Ascending aorta (tissue), 2 donors: Measurements from ENCODE around the gene TMEM38B. TPM values are rescaled to one million over a fixed set of nuclear protein-coding genes. Genes with fewer than 3 reads are reported as not detected.
A peak's percentile ranks its signal among the peaks of the same experiment; 100 is the strongest.

Experiments
- DNase-seq, 2 donors: peaks; one replicate each; pipeline ENCODE4 v3.0.0-alpha.2; 2019; ENCODE audit warnings: low spot score in 2 of 2
- H3K27ac ChIP-seq, 2 donors: fragments of 200-600 bp; sonication (generic); one replicate each; pipeline ENCODE4 v1.5.1; 2016 to 2017; ENCODE audit warnings: mild to moderate bottlenecking in 1 of 2
- H3K27me3 ChIP-seq: fragments of 200-600 bp; sonication (generic); one replicate; pipeline ENCODE4 v1.5.1; 2017
- H3K36me3 ChIP-seq, 2 donors: fragments of 200-600 bp; sonication (generic); one replicate each; pipeline ENCODE4 v1.5.1; 2016
- H3K4me1 ChIP-seq, 2 donors: fragments of 200-600 bp; sonication (generic); one replicate each; pipeline ENCODE4 v1.5.1; 2016 to 2017; ENCODE audit warnings: mild to moderate bottlenecking in 1 of 2
- H3K4me3 ChIP-seq, 2 donors: fragments of 200-600 bp; sonication (generic); one replicate each; pipeline ENCODE4 v1.5.1; 2016 to 2017; ENCODE audit warnings: mild to moderate bottlenecking in 1 of 2
- H3K9me3 ChIP-seq, 2 donors: fragments of 200-600 bp; sonication (generic); one replicate each; pipeline ENCODE4 v1.5.1; 2016
- CTCF ChIP-seq, 3 experiments: fragments of 200-600 bp in 2 of 3; fragments of 450-650 bp in 1 of 3; sonication (generic) in 2 of 3; IDR thresholded peaks; one replicate each; pipeline ENCODE4 v1.5.1; 2016 to 2019; ENCODE audit warnings: antibody characterized with exemption in 3 of 3, mild to moderate bottlenecking in 1 of 3, moderate library complexity in 1 of 3
- intact Hi-C: fragments of 100-400 bp; cut with DNase I; formaldehyde crosslinking; loops from one replicate; pipeline ENCODE4 v1.15.1; 2023
- total RNA-seq: library from RNA; depleted of rRNA; stranded (reverse); fragments of >200 nt; gene quantifications from one replicate; pipeline ENCODE4 v1.1.0, GENCODE V29; 2016

Gene TMEM38B
- total RNA-seq, result 11.0 TPM

GRCh38 chr9:105694190-105694847 lies at the start of gene TMEM38B:
TMEM38B (plus strand) TSS chr9:105694541; CDS start chr9:105694661, 120 bp downstream.
- peak; percentile 25 to 87 for DNase-seq

GRCh38 chr9:105646879-105647594 lies 47.3 kb upstream of the TMEM38B start:
- no peak overlapping the region for H3K4me3 ChIP-seq
- TF ChIP-seq CTCF (IDR thresholded peaks at IDR 0.05), result no peak
- DNase-seq, result no peak
- H3K4me1 ChIP-seq, result no peaks in the 10 kb centered on the region
- H3K27me3 ChIP-seq, result no peaks in the 10 kb centered on the region
- no peak overlapping the region for H3K27ac ChIP-seq
- intact Hi-C loops, result no loop called here
- H3K36me3 ChIP-seq, result no peaks in the 10 kb centered on the region
- H3K9me3 ChIP-seq, result no peaks in the 10 kb centered on the region

More at GRCh38 chr9:105694190-105694847, at the start of gene TMEM38B:
- Histone ChIP-seq H3K9me3 (no peaks in the 10 kb centered on the region), H3K27ac (peak within 1 kb of the TSS; percentile 64 to 76), H3K4me1 (peaks cover 0 to 8% of the 10 kb centered on the region in 2 donors), H3K27me3 (no peaks in the 10 kb centered on the region), H3K4me3 (peak within 1 kb of the TSS; percentile 74 to 83), H3K36me3 (no peaks in the 10 kb centered on the region)
- intact Hi-C loops, result loop anchor here (5.0 to 10.0 kb wide), 3 partner anchors 247 to 1600 kb away; partner anchors contain the start of genes FSD1L, NIPSNAP3B and SMC2
- no peak for TF ChIP-seq CTCF (IDR thresholded peaks at IDR 0.05)

GRCh38 chr9:105647595-105648349 lies 46.6 kb upstream of the TMEM38B start:
- DNase-seq, result no peak
- Histone ChIP-seq H3K9me3 (no peaks in the 10 kb centered on the region), H3K36me3 (no peaks in the 10 kb centered on the region), H3K4me1 (no peaks in the 10 kb centered on the region), H3K4me3 (no peak overlapping the region), H3K27me3 (no peaks in the 10 kb centered on the region), H3K27ac (no peak overlapping the region)
- intact Hi-C loops, result no loop called here
- no peak for TF ChIP-seq CTCF (IDR thresholded peaks at IDR 0.05)

- intact Hi-C loops, result no loop called here
- no peaks in the 10 kb centered on the region for H3K4me1 ChIP-seq
Observed at GRCh38 chr9:105651806-105652205, 42.5 kb upstream of the TMEM38B start.

More at GRCh38 chr9:105651806-105652205, 42.5 kb upstream of the TMEM38B start:
- no peaks in the 10 kb centered on the region for H3K36me3 ChIP-seq
- no peak for TF ChIP-seq CTCF (IDR thresholded peaks at IDR 0.05)
- H3K4me3 ChIP-seq, result no peak overlapping the region
- no peak overlapping the region for H3K27ac ChIP-seq
- H3K27me3 ChIP-seq, result no peaks in the 10 kb centered on the region
- H3K9me3 ChIP-seq, result no peaks in the 10 kb centered on the region
- no peak for DNase-seq
